Epithelial cell of esophagus (primary cell): ENCODE measurements around the gene MEN1.

Experiments used
- DNase-seq: peaks from one replicate; pipeline ENCODE4 v3.0.0; 2010; ENCODE audit warnings: low read depth
- H3K4me3 ChIP-seq: 2 replicates; pipeline ENCODE4 v1.5.1; 2011; ENCODE audit warnings: mild to moderate bottlenecking, low read length, control low read depth
- CTCF ChIP-seq: IDR thresholded peaks from 2 replicates; pipeline ENCODE4 v1.5.1; 2011; ENCODE audit warnings: low read depth, mild to moderate bottlenecking, low read length, control low read depth, inconsistent platforms; ENCODE audit not compliant: insufficient read depth; ENCODE audit errors: missing control alignments

Gene MEN1

GRCh38 chr11:64759131-64759721 is 51.1 kb downstream of the MEN1 start:
- H3K4me3 ChIP-seq, result no peak overlapping the region
- no peak for DNase-seq
- no peak for TF ChIP-seq CTCF

- TF ChIP-seq CTCF, result no peak
- no peak overlapping the region for H3K4me3 ChIP-seq
- DNase-seq, result no peak
Measured at GRCh38 chr11:64758330-64759079, 51.8 kb downstream of the MEN1 start.

- no peak overlapping the region for H3K4me3 ChIP-seq
- no peak for TF ChIP-seq CTCF
- no peak for DNase-seq
Measured at GRCh38 chr11:64757549-64758329, 52.6 kb downstream of the MEN1 start.

- no peak for DNase-seq
- no peak overlapping the region for H3K4me3 ChIP-seq
- TF ChIP-seq CTCF, result no peak
Measured at GRCh38 chr11:64755681-64756361, 54.5 kb downstream of the MEN1 start.

GRCh38 chr11:64754919-64755662 is 55.3 kb downstream of the MEN1 start:
- no peak for DNase-seq
- H3K4me3 ChIP-seq, result no peak overlapping the region
- TF ChIP-seq CTCF, result no peak
